BLaER1 (cell line): ENCODE results near the gene KCMF1.
A peak's percentile ranks its signal among the peaks of the same experiment; 100 is the strongest.
"Not testable (repeated sequence)": the region's sequence is repeated elsewhere in the genome, so short reads cannot be mapped to it uniquely, and the experiment has no call there.

ENCODE experiments used
- H3K27ac ChIP-seq: shearing (Covaris generic); formaldehyde crosslinking; 2 replicates; pipeline ENCODE4 v1.8.1; 2022
- H3K27me3 ChIP-seq: shearing (Covaris generic); formaldehyde crosslinking; 2 replicates; pipeline ENCODE4 v1.8.1; 2022
- H3K36me3 ChIP-seq: shearing (Covaris generic); formaldehyde crosslinking; 2 replicates; pipeline ENCODE4 v1.8.1; 2022
- H3K4me1 ChIP-seq: shearing (Covaris generic); formaldehyde crosslinking; 2 replicates; pipeline ENCODE4 v1.8.1; 2022
- H3K4me2 ChIP-seq: shearing (Covaris generic); formaldehyde crosslinking; 2 replicates; pipeline ENCODE4 v1.8.1; 2022
- H3K4me3 ChIP-seq: shearing (Covaris generic); formaldehyde crosslinking; 2 replicates; pipeline ENCODE4 v1.8.1; 2022
- H3K9ac ChIP-seq: shearing (Covaris generic); formaldehyde crosslinking; 2 replicates; pipeline ENCODE4 v1.8.1; 2022
- H3K9me3 ChIP-seq: shearing (Covaris generic); formaldehyde crosslinking; 2 replicates; pipeline ENCODE4 v1.8.1; 2022
- H4K20me1 ChIP-seq: shearing (Covaris generic); formaldehyde crosslinking; 2 replicates; pipeline ENCODE4 v1.8.1; 2022
- Cebpa-rat ChIP-seq: shearing (Covaris generic); IDR thresholded peaks from 2 replicates; pipeline ENCODE4 v1.8.1; 2022

The KCMF1 gene

DNA sequence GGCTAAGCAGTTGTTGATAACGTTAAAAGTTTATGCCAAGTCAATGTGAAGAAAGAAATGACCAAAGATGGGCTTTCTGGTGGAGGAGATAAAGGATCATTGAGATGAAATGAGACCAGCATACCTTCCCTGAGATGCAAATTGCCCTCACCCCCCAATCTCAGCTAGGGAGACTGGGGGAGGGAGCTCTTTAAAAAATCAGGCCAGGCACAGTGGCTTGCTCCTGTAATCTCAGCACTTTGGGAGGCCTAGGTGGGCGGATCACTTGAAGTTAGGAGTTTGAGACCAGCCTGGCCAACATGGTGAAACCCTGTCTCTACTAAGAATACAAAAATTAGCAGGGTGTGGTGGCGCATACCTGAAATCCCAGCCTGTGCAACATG, 30.9 kb upstream of the KCMF1 start:
- no peaks in the 10 kb centered on the region for H3K36me3 ChIP-seq
- no peaks in the 10 kb centered on the region for H3K9me3 ChIP-seq
- H3K27ac ChIP-seq, result peak overlapping the region; percentile 75
- no peaks in the 10 kb centered on the region for H3K27me3 ChIP-seq
- 0 out of 2 replicates have a peak overlapping the region, but pooled peaks have one; percentile 48 for H3K9ac ChIP-seq
- peak overlapping the region; percentile 64 for H3K4me2 ChIP-seq
- no peak overlapping the region for H3K4me3 ChIP-seq
- H3K4me1 ChIP-seq, result peaks cover 34% of the 10 kb centered on the region
- no peak for TF ChIP-seq Cebpa-rat
- H4K20me1 ChIP-seq, result no peaks in the 10 kb centered on the region

GRCh38 chr2:84940831-84941412, 30.0 kb upstream of the KCMF1 start:
- Histone ChIP-seq H3K9ac (no peak overlapping the region), H3K9me3 (no peaks in the 10 kb centered on the region), H3K4me1 (peaks cover 35% of the 10 kb centered on the region), H3K27ac (no peak overlapping the region), H3K36me3 (no peaks in the 10 kb centered on the region), H3K4me2 (no peak overlapping the region), H3K27me3 (no peaks in the 10 kb centered on the region), H4K20me1 (no peaks in the 10 kb centered on the region), H3K4me3 (no peak overlapping the region)
- no peak for TF ChIP-seq Cebpa-rat

GRCh38 chr2:84942166-84942565, 28.8 kb upstream of the KCMF1 start:
- Histone ChIP-seq H3K4me3 (no peak overlapping the region), H3K27ac (no peak overlapping the region), H4K20me1 (no peaks in the 10 kb centered on the region), H3K4me2 (no peak overlapping the region), H3K9me3 (no peaks in the 10 kb centered on the region), H3K9ac (no peak overlapping the region), H3K27me3 (no peaks in the 10 kb centered on the region), H3K36me3 (no peaks in the 10 kb centered on the region), H3K4me1 (peaks cover 44% of the 10 kb centered on the region)
- TF ChIP-seq Cebpa-rat, result no peak

GRCh38 chr2:84942964-84943421, 28.0 kb upstream of the KCMF1 start:
- Histone ChIP-seq H4K20me1 (no peaks in the 10 kb centered on the region), H3K4me1 (peaks cover 44% of the 10 kb centered on the region), H3K27ac (no peak overlapping the region), H3K4me3 (no peak overlapping the region), H3K9me3 (no peaks in the 10 kb centered on the region), H3K27me3 (no peaks in the 10 kb centered on the region), H3K9ac (no peak overlapping the region), H3K36me3 (no peaks in the 10 kb centered on the region), H3K4me2 (peak overlapping the region; percentile 24; the same call in 1 of the 2 replicates)
- no peak for TF ChIP-seq Cebpa-rat

DNA sequence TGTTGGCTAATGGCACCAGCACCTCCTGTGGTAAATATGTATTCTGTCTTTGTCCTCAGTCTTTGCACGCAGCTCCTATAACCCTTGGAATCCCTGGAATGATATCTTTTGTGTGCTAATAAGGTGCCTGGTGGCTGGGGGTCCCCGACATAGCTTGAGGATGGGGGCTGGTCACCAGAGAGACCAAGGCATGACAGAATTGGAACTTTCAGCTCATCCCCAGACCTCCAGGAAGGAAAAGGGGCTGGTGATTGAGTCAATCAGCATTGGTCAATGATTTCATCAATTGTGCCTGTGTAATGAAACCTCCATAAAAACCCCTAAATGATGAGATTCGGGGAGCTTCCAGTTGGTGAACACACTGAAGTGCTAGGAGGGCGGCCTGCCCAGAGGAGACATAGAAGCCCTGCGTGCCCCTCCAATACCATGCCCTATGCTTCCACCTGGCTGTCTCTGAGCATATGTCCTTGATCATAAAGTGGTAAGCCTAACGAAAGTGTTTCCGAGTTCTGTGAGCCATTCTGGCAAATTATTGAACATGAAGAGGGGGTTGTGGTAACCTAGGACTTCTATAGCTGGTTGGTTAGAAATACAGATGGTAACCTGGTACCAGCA, 26.6 kb upstream of the KCMF1 start:
- H3K27ac ChIP-seq, result no peak overlapping the region
- no peaks in the 10 kb centered on the region for H4K20me1 ChIP-seq
- H3K27me3 ChIP-seq, result no peaks in the 10 kb centered on the region
- H3K4me2 ChIP-seq, result no peak overlapping the region
- peaks cover 38% of the 10 kb centered on the region for H3K4me1 ChIP-seq
- no peak overlapping the region for H3K9ac ChIP-seq
- no peaks in the 10 kb centered on the region for H3K9me3 ChIP-seq
- no peak for TF ChIP-seq Cebpa-rat
- H3K4me3 ChIP-seq, result no peak overlapping the region
- H3K36me3 ChIP-seq, result no peaks in the 10 kb centered on the region

- Histone ChIP-seq H3K4me1 (peaks cover 28% of the 10 kb centered on the region), H3K4me2 (peak overlapping the region; percentile 42; the same call in 1 of the 2 replicates)
- H3K4me3 ChIP-seq, H3K9me3 ChIP-seq, H3K36me3 ChIP-seq, H3K27me3 ChIP-seq, H3K27ac ChIP-seq, H4K20me1 ChIP-seq, H3K9ac ChIP-seq: not testable (repeated sequence)
These were observed 25.1 kb upstream of the KCMF1 start for GRCh38 chr2:84945838-84946203.

DNA sequence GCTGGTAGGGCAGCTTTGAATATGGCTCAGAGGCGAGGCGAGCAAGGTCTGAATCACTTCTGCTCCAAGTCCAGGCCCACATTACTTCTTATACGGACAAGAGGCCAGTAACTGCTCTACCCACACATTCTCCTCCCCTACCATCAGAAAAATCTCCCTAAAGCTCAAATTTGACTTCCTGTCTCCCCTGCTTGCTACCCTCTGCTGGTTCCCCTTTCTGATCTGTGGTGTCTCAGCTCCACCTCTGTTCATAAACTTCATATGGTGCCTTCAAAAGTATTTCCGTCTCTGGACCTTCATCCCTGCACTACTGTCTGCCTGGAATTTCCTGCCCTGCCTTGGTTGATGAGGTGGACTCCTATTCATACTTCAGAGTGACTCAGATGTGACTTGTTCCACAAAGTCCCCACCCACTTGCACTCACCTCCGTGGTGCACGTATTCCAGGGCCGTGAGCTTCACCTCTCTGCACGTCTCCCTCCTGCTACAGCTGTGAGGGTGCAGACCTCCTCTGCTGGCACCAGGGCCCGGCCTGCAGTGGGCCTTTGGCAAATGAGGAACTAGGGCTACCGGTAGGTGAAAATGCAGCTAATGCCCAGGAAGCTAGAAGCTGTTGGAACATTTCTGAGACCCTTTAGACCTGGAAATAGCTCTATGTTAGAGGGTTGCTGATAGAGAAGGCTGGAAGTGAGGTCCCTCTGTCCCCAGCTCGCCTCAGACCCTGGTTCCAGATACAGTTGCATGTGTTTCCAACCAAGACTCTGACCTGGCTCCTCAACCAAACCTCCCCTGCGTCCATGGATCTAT, 24.6 kb upstream of the KCMF1 start:
- Histone ChIP-seq H3K4me3 (no peak overlapping the region), H3K4me1 (peaks cover 28% of the 10 kb centered on the region), H3K27me3 (no peaks in the 10 kb centered on the region), H3K9me3 (no peaks in the 10 kb centered on the region), H3K27ac (peak overlapping the region; percentile 28), H3K4me2 (peak overlapping the region; percentile 42), H4K20me1 (no peaks in the 10 kb centered on the region), H3K9ac (no peak overlapping the region), H3K36me3 (no peaks in the 10 kb centered on the region)
- no peak for TF ChIP-seq Cebpa-rat

DNA sequence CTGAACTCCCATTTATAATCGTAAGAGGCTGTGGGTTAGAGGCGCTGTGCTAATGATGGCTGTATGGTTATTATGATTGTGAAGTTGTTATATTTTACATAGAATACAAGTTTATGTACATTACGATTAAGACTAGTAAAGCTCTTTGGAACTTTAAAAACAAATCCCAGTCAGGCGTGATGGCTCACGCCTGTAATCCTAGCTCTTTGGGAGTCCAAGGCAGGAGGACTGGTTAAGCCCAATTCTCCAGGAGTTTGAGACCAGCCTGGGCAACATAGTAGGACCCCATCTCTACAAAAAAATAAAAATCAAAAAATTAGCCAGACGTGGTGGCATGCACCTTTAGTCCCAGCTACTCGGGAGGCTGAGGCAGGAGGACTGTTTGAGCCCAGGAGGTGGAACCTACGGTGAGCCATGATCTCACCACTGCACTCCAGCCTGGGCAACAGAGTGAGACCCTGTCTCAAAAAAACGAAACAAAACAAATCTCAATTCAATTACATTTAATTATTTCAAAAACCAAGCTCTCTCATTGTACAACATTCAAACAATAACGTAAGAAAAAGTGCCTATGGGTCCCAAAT, 23.9 kb upstream of the KCMF1 start:
- Histone ChIP-seq H3K27me3 (no peaks in the 10 kb centered on the region), H3K9me3 (no peaks in the 10 kb centered on the region), H3K4me1 (peaks cover 28% of the 10 kb centered on the region), H4K20me1 (no peaks in the 10 kb centered on the region), H3K27ac (peak overlapping the region; percentile 28), H3K9ac (no peak overlapping the region), H3K4me2 (peak overlapping the region; percentile 42), H3K36me3 (no peaks in the 10 kb centered on the region), H3K4me3 (no peak overlapping the region)
- TF ChIP-seq Cebpa-rat, result no peak

DNA sequence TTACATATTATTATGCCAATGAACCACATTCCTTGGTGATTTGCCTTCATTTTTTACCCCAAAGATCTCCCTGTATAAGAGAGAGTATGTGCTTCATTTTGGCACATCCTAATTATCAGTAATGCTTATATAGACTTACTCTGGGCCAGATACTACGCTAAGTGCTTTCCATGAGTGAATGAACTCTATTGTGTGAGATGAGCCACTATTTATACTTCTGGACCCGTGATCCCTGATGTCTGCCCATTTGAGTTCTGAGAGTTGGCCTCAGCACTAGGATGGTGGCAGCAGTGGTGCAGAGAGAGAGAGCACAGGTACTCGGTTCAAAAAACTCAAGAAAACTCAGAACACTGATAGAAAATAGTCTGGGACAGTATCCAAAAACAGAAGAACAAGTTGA, 17.4 kb upstream of the KCMF1 start:
- H3K36me3 ChIP-seq, result no peaks in the 10 kb centered on the region
- H3K9ac ChIP-seq, result no peak overlapping the region
- no peaks in the 10 kb centered on the region for H4K20me1 ChIP-seq
- no peaks in the 10 kb centered on the region for H3K9me3 ChIP-seq
- H3K4me1 ChIP-seq, result 0 out of 2 replicates have a peak, but pooled peaks cover 6% of the 10 kb centered on the region
- no peak for TF ChIP-seq Cebpa-rat
- no peak overlapping the region for H3K4me2 ChIP-seq
- no peaks in the 10 kb centered on the region for H3K27me3 ChIP-seq
- H3K27ac ChIP-seq, result no peak overlapping the region
- no peak overlapping the region for H3K4me3 ChIP-seq

- no peaks in the 10 kb centered on the region for H3K27me3 ChIP-seq
- no peak overlapping the region for H3K9ac ChIP-seq
- H3K36me3 ChIP-seq, result no peaks in the 10 kb centered on the region
- H3K27ac ChIP-seq, result no peak overlapping the region
- no peak overlapping the region for H3K4me3 ChIP-seq
- H3K9me3 ChIP-seq, result no peaks in the 10 kb centered on the region
- H3K4me2 ChIP-seq, result no peak overlapping the region
- TF ChIP-seq Cebpa-rat, result no peak
- no peaks in the 10 kb centered on the region for H4K20me1 ChIP-seq
- 0 out of 2 replicates have a peak, but pooled peaks cover 6% of the 10 kb centered on the region for H3K4me1 ChIP-seq
These were observed 16.6 kb upstream of the KCMF1 start for GRCh38 chr2:84954329-84954728.
